Neural progenitor cell (in vitro differentiated cells): ENCODE data around the gene ATXN1.

ENCODE experiments used
- EZH2 ChIP-seq: fragments of 200-600 bp; sonication (generic); IDR thresholded peaks from 2 replicates; pipeline ENCODE4 v1.6.1; 2017; ENCODE audit warnings: antibody characterized with exemption, mild to moderate bottlenecking, moderate library complexity
- EZH2phosphoT487 ChIP-seq: fragments of 200-600 bp; sonication (generic); IDR thresholded peaks from 2 replicates; pipeline ENCODE4 v1.6.1; 2017; ENCODE audit warnings: antibody characterized with exemption
- TF ChIP-seq, protein P1 (sequence below): fragments of 200-600 bp; sonication (generic); IDR thresholded peaks from 2 replicates; pipeline ENCODE4 v1.5.1; 2017; ENCODE audit warnings: antibody characterized with exemption, mild to moderate bottlenecking

DNA sequence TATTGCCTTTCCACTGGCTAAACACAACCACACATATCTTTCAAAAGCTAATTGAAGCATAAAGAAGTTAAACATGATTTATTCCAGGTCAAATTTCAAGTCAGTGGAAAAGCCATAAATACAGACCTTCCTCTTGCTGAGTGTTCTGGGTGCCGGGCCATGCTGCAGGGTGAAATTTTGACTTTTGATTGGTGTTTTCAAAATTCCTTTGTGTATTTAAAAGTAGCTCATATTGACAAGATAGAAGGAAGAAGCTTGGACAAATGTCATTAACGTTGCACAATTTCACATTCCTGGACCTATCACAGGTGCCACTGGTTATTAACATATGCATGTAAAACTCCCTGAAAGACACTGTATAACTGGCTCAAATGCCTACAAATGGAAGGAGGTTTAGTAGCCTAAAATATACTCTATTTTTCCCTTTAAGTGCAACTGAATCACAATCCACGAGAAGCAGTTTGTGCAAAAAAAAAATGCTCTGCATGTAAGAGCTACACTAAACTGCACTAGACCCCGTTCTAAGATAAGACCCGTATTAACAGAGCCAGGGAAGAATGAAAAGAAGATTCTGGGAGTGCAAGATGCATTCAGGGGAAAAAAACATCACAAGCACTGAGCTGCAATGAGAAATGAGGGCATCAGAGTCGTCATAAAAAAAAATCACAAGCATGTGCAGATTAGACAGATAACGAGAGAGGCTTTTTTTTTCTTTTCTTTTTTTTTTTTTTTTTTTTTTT, 30.4 kb downstream of the ATXN1 start:
- TF ChIP-seq, protein P1, sequence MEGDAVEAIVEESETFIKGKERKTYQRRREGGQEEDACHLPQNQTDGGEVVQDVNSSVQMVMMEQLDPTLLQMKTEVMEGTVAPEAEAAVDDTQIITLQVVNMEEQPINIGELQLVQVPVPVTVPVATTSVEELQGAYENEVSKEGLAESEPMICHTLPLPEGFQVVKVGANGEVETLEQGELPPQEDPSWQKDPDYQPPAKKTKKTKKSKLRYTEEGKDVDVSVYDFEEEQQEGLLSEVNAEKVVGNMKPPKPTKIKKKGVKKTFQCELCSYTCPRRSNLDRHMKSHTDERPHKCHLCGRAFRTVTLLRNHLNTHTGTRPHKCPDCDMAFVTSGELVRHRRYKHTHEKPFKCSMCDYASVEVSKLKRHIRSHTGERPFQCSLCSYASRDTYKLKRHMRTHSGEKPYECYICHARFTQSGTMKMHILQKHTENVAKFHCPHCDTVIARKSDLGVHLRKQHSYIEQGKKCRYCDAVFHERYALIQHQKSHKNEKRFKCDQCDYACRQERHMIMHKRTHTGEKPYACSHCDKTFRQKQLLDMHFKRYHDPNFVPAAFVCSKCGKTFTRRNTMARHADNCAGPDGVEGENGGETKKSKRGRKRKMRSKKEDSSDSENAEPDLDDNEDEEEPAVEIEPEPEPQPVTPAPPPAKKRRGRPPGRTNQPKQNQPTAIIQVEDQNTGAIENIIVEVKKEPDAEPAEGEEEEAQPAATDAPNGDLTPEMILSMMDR = no peak
- TF ChIP-seq EZH2 = no peak
- no peak for TF ChIP-seq EZH2phosphoT487
